Sciatic nerve (tissue), 2 donors: ENCODE results near the gene TRIM52. TPM values are rescaled to one million over a fixed set of nuclear protein-coding genes. Genes with fewer than 3 reads are reported as not detected.
A peak's percentile ranks its signal among the peaks of the same experiment; 100 is the strongest.
"Not testable (repeated sequence)": the region's sequence is repeated elsewhere in the genome, so short reads cannot be mapped to it uniquely, and the experiment has no call there.

Experiments used
- ATAC-seq: fragments of 200-7000 bp; cut with Tn5 transposase; one replicate; pipeline ENCODE4 v1.9.1; 2020; ENCODE audit warnings: mild to moderate bottlenecking, moderate library complexity
- DNase-seq: peaks from one replicate; pipeline ENCODE4 v3.0.0-alpha.2; 2020; ENCODE audit warnings: low spot score
- intact Hi-C: fragments of 100-400 bp; cut with DNase I; formaldehyde crosslinking; loops from one replicate; pipeline ENCODE4 v1.14.2; 2022
- total RNA-seq: library from RNA; stranded (reverse); fragmentation: NEBNext Ultra II Directional; extraction: Animal tissue kit (Norgen Biotek cat#: 25700); gene quantifications from one replicate; pipeline ENCODE4 v1.2.1, GENCODE V29; 2021
- donor health status: DM: no; HTN: no; CAD: no.
- donor health status: DM: no; HTN: no; CAD: no.

Gene TRIM52
- total RNA-seq, 1 donor from 2014 or later = 14.1 TPM

DNA sequence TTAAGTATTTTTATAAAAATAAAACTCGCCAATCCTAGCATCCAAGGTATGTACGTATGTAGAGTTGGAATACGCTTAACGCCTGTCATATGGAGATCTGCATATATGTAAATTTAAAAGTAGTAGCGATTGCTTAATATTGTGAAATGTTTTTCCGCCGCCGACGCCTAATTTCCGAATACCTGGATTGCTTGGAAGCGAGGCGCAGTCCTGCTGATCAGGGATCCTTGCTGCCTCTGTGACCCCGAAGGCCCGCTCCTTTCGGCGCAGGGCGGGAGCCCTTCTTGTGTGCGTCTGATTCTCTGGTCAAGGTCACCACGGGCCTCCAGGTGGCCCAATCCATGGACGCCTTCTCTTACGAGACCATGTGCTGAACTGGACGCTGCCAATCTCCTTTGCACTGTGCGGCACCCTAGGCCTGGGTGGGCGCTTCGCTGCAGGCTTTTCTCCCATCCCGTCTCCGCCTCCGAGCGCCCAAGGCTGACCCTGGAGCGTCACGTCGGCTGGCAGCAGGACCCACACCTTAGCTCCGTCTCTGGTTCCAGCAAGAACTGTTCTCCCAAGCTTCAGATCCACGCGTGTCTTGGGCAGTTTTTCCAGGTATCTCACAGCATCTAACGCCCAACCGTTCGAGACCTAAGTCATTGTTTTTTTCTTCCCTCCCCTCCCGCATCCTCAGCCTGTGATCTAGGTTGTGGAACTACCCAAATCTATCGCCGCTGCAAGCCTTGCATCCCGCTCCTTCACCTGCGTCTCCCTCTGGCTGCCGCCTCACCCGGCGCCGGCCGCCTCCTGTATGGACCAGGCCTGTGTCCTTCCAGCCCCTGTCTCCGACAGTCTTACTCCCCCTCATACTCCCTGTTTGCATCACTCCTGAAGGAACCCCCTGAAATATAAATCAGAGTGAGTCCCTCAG is 41.4 kb downstream of the TRIM52 start:
- DNase-seq (no peak), ATAC-seq (no peak)
- intact Hi-C loops = no loop called here

DNA sequence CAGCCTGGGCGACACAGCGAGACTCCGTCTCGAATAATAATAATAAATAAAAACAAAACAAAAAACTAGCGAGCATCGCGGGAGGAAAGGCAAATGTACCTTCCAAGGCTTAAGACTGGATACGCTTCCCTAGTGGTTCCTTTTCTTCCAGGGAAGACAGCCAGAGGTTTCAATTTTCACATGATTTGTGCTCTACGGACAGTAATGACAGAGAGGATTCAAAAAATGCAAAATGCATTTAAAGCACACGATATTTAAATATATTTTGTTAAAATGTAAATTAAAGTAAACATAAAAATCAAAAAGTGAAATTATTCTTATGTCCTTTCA is 42.2 kb downstream of the TRIM52 start:
- DNase-seq (no peak), ATAC-seq (no peak)
- intact Hi-C loops = no loop called here

GRCh38 chr5:181217803-181218062 is 43.2 kb downstream of the TRIM52 start:
- intact Hi-C loops = no loop called here
- no peak for DNase-seq
- ATAC-seq = no peak

GRCh38 chr5:181217111-181217802 is 43.7 kb downstream of the TRIM52 start:
- DNase-seq = peak; percentile 74
- ATAC-seq = peak; percentile 57
- intact Hi-C loops = no loop called here

- ATAC-seq (no peak), DNase-seq (no peak)
- intact Hi-C loops = no loop called here
These were observed 44.6 kb downstream of the TRIM52 start for GRCh38 chr5:181215997-181216989.

GRCh38 chr5:181214249-181214648 is 46.7 kb downstream of the TRIM52 start:
- intact Hi-C loops, ATAC-seq, DNase-seq: not testable (repeated sequence)

GRCh38 chr5:181212934-181213333 is 48.0 kb downstream of the TRIM52 start:
- intact Hi-C loops = no loop called here
- no peak for ATAC-seq
- DNase-seq = no peak

DNA sequence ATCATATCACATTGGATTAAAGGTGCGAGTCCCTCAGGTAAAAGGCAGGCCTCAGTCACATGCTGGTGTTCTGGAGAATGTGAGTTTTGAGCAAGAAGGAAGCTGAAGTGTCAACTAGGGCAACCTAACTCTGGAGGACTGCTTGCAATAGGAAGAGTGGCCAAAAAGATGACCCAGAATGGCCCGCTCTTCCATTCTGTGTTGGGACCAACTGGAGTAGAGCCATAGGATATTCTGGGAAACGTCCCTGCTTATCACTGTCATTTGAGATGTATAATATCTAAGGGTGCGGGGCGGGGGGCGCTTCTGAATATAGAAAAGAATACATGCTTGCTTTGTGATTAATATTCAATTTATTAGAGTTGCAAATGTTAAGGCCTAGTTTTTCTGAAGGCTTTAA is 48.9 kb downstream of the TRIM52 start:
- intact Hi-C loops = no loop called here
- no peak for ATAC-seq
- DNase-seq = no peak

- ATAC-seq (no peak), DNase-seq (no peak)
- intact Hi-C loops = no loop called here
These were observed 49.7 kb downstream of the TRIM52 start for GRCh38 chr5:181211208-181211607.

GRCh38 chr5:181210698-181211097 is 50.2 kb downstream of the TRIM52 start:
- intact Hi-C loops, ATAC-seq, DNase-seq: not testable (repeated sequence)

DNA sequence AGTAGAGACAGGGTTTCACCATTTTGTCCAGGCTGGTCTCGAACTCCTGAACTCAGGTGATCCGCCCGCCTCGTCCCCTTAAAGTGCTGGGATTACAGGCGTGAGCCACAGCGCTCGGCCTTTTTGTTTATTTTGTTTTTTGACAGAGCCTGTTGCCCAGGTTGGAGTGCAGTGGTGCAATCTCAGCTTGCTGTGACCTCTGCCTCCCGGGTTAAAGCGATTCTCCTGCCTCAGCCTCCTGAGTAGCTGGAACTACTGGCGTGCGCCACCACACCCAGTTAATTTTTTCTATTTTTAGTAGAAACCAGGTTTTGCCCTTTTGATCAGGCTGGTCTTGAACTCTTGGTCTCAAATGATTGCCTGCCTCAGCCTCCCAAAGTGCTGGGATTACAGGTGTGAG is 50.8 kb downstream of the TRIM52 start:
- DNase-seq, ATAC-seq, intact Hi-C loops: not testable (repeated sequence)

DNA sequence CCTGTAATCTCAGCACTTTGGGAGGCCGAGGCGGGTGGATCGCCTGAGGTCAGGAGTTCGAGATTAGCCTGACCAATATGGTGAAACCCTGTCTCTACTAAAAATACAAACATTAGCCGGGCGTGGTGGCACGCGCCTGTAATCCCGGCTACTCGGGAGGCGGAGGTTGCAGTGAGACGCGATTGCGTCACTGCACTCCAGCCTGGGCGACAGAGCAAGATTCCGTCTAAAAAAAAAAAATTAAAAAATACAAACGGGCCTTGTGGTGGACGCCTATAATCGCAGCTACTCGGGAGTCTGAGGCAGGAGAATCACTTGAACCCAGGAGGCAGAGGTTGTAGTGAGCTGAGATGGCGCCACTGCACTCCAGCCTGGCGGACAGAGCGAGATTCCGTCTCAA is 51.9 kb downstream of the TRIM52 start:
- intact Hi-C loops = not testable (repeated sequence)

GRCh38 chr5:181207960-181208253 is 53.0 kb downstream of the TRIM52 start:
- intact Hi-C loops = no loop called here

More for the DNA sequence above, 51.9 kb downstream of the TRIM52 start:
- DNase-seq, ATAC-seq: not testable (repeated sequence)

DNA sequence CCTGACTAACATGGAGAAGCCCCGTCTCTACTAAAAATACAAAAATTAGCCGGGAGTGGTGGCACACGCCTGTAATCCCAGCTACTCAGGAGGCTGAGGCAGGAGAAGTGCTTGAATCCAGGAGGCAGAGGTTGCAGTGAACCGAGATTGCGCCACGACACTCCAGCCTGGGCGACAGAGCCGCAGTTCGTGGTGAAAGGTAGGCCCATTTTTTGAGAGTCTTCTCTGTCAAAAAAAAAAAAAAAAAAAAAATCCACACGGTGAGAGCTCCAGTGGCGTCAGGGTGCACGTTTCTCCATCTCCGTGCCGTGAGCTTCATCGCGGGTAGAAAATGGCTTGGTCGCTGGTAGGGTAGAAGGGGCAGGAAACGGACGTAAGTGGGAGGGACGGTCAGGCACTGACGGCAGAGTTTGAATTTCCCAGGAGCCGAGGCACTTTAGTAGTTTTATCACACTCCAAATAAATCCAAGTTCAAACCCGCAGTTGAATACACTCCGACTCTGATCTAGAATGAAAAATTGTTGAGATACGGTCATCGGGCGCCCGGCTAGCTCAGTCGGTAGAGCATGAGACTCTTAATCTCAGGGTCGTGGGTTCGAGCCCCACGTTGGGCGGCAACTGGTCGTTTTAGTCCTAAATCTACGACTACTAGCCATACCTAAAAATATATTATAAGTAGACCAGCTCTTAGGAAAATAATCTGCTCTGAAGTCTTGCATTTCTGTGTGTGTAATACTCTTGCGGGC is 53.6 kb downstream of the TRIM52 start:
- peak; percentile 87 for DNase-seq
- peak; percentile 78 for ATAC-seq
- intact Hi-C loops = no loop called here

More at GRCh38 chr5:181207960-181208253, 53.0 kb downstream of the TRIM52 start:
- ATAC-seq (no peak), DNase-seq (no peak)

DNA sequence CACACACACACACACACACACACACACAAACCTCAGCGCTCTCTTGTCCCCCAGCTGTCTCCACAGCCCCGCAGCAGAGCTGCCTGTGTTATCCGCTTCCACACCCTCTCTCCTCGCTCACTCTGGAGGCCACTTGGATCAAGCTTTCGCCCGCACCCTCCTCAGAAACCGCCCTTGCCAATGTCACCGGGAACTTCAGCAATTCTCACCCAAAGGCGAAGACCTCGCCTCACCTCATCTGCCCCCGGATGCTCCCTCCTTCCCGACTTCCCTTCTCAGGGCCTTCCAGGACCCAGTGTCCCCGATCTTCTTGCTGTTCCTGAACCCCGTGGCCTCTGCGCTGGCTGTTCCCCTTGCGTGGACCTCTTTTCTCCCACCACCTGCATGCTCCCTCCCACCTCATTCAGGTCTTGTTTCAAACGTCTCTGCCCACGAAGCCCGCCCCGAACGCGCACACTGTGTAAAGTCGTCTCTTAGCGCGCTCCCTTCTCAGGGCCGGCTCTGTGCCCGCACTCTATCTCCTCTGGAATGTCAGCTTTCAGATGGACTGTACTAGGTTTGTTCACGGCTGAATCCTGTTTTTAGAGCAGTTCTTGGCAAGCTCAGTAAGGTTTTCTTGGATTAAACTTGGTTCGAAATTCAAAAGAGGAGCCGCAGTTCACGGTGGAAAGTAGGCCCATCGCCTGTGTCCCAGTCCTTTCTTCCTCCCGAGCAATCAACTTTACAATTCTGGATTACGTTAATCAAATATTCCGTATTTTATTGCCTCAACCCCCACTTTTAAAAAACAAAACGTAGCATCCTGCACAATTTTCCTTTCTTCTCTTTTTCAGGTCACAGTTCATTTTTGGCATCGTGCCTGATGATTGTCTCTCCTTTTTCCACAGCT is 54.9 kb downstream of the TRIM52 start:
- DNase-seq = no peak
- intact Hi-C loops = no loop called here

More for the DNA sequence above, 54.9 kb downstream of the TRIM52 start:
- no peak for ATAC-seq
